Brain pericyte (primary cell): Measurements from ENCODE around the gene CERS6.

Experiments
- DNase-seq: peaks from one replicate; pipeline ENCODE4 v3.0.0-alpha.2; 2012; ENCODE audit warnings: low read depth, low spot score

Gene CERS6

GRCh38 chr2:168698969-168699368 lies 242.9 kb downstream of the CERS6 start:
- no peak for DNase-seq

GRCh38 chr2:168699844-168700417 lies 243.9 kb downstream of the CERS6 start:
- peak; percentile 77 for DNase-seq

GRCh38 chr2:168700615-168701245 lies 244.7 kb downstream of the CERS6 start:
- DNase-seq: no peak

GRCh38 chr2:168702579-168702978 lies 246.5 kb downstream of the CERS6 start:
- DNase-seq: no peak

DNA sequence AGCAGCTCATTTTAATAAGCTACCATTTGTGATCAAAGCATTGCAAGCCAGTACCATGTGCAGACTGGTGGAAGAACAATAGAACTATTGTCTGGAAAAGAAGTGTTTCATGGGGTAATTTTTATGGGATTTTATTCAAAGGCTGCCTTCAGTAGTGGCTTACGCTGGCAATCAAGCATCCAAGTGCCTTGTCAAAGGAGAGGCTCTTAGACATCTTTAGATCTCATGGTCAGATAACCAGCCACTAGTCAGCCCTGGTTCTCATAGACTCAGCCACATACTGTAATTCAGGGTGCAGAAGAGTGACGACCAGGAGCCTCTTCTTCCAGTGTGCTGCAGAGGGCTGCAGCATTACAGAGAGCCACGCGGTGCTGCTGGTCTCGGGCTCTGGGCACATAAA lies 247.9 kb downstream of the CERS6 start:
- no peak for DNase-seq

GRCh38 chr2:168705534-168706470 lies 249.7 kb downstream of the CERS6 start:
- DNase-seq: no peak

GRCh38 chr2:168706806-168707205 lies 250.7 kb downstream of the CERS6 start:
- DNase-seq: no peak

- DNase-seq: no peak
Measured at GRCh38 chr2:168708080-168708479, 252.0 kb downstream of the CERS6 start.

DNA sequence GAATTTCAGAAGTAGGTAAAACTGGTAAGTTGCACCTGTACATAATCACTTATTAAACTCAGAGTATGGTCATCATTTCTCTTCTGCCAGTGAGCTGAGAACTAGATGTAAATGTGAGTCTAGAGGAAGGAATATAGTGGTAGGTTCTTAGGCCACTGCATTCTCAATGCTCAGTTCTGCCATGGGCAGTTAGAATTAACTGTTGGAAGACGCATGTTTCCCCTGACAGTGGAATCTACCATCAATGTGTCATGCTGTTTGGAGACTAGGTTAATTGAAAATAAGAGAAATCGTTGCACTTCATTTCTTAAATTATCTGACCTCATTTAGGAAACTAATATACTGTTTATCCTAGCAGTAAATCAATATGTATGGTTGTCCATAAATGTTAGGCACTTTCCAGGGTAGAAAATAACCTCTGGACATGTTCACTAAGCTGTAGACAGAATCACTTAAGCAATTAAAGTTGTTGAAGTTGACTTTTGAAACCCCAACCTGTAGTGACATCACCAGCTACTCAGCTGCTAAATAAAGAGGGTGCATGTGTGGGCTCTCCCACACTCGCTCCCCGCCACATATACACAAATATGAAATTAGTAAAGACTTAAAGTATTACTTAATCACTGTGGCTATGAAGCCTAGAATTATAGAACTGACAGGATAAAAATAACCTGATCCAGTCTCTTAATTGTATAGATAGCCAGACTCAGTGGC lies 254.8 kb downstream of the CERS6 start:
- DNase-seq: no peak

GRCh38 chr2:168712053-168712452 lies 256.0 kb downstream of the CERS6 start:
- DNase-seq: no peak

GRCh38 chr2:168713325-168713724 lies 257.3 kb downstream of the CERS6 start:
- no peak for DNase-seq

- DNase-seq: no peak
Measured at GRCh38 chr2:168715849-168716248, 259.8 kb downstream of the CERS6 start.

DNA sequence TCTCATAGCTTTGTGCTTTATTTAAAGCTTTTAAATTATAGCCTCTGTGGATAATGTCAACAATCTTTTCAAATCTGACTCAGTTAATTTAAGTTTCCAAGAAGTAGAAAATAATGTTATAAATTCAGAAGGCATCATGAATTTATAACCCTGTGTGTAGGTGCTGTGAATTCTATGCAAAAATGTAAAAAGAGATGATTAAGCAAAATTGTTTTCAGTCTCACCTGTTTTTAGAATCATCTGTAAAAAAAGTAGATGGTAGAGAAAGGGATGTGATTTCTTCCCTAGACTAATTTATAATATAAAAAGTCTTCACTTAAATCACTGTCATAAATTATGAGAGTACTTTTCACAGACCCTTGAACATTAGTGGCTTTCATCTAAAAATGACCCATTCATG lies 260.8 kb downstream of the CERS6 start:
- DNase-seq: no peak

DNA sequence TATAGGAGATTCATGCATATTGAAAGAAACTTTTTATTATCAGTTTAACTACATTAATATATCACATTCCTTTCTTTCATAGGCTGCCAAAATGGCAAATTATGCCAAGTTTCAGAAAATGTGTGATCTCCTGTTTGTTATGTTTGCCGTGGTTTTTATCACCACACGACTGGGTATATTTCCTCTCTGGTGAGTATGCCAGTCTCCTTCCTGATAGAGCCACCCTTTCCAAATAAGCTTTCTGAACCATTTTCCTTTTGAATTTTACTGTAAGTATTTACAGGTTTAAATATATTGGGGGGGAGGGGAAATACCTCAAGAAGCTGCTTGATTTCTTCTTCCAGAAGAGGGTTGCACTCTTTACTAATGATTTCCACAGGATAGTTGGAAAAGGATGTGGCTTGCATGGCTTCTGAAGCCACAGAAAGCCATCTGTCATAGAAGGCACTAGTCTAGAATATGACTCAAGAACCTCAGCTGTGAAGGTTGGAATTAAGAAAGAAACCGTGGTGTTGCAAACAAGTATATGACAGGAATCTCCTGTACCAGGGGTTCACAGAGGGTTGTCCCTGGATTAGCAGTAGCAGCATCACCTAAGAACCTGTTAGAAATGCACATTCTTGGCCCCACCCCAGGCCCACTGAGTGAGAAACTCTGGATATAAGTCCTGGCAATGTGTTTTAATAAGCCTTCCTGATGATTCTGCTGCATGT lies 261.9 kb downstream of the CERS6 start:
- no peak for DNase-seq

GRCh38 chr2:168718622-168719021 lies 262.6 kb downstream of the CERS6 start:
- no peak for DNase-seq

DNA sequence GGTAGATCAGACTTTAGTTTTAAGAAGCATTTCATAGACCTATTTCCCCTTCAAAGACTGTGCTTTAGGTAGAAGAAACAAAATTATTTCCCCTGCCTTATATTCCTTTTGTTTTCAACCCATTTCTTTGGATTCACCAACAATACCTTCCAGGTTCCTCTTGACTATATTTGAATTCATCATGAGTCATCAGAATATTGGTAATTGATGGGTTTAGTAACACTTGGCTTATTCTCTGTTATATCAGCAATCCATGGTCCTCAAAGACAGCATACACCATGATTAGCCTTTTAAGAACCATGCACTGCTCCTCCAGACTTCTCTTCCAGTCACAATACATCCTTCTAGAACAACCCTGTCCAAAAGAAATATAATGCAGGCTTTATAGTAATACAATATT lies 263.4 kb downstream of the CERS6 start:
- DNase-seq: no peak

- DNase-seq: no peak
Measured at GRCh38 chr2:168722592-168722991, 266.5 kb downstream of the CERS6 start.

- DNase-seq: no peak
Measured at GRCh38 chr2:168723275-168723899, 267.3 kb downstream of the CERS6 start.

GRCh38 chr2:168726375-168726774 lies 270.3 kb downstream of the CERS6 start:
- no peak for DNase-seq

GRCh38 chr2:168727904-168728470 lies 271.9 kb downstream of the CERS6 start:
- DNase-seq: no peak

GRCh38 chr2:168729455-168729854 lies 273.4 kb downstream of the CERS6 start:
- DNase-seq: no peak
